Hematopoietic multipotent progenitor cell treated with erythropoietin and hydrocortisone succinate and interleukin-3 and kit ligand, for 8 days (in vitro differentiated cells): Measurements from ENCODE around the gene ZNG1A.
A peak's percentile ranks its signal among the peaks of the same experiment; 100 is the strongest.
"Not testable (repeated sequence)": the region's sequence is repeated elsewhere in the genome, so short reads cannot be mapped to it uniquely, and the experiment has no call there.

Experiments
- DNase-seq: peaks from one replicate; pipeline ENCODE4 v3.0.0-alpha.2; 2015

ZNG1A gene

DNA sequence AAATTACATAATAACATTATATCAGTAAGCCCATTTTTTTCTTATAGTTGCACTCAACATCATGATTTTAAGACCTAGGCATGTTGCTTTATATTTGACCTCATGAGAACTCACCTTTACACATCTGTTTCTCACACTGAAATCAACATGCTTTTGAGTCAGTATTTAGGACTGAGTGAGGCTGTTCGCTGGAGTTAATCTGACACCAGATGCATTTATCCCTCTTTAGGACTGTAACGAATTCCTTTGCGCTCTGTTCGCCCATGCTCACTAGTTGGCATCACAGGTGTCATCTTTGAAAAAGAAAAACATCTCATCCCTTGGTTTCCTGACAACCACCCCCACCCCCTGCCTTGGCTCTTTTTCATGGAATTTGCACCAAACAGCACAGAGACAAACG lies 84.9 kb downstream of the ZNG1A start:
- DNase-seq = not testable (repeated sequence)

DNA sequence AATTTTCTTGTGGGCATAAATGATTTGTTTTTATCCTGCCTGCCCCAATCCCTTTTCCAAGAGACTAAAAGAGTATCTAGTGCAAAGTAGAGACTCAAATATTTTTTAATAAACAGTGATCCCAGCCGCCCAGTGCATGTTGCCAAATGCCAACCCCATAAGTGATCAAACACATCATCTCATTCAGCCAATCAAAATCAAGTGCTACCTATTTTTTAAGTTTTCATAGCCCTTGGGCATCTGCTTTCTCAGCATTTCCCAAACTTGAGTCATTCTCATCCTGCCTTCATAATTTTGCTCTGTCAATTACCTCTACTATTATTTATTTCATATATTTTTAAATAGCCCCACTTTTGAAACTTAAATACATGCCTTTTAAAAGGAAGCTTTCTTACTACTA lies 88.0 kb downstream of the ZNG1A start:
- DNase-seq = not testable (repeated sequence)

DNA sequence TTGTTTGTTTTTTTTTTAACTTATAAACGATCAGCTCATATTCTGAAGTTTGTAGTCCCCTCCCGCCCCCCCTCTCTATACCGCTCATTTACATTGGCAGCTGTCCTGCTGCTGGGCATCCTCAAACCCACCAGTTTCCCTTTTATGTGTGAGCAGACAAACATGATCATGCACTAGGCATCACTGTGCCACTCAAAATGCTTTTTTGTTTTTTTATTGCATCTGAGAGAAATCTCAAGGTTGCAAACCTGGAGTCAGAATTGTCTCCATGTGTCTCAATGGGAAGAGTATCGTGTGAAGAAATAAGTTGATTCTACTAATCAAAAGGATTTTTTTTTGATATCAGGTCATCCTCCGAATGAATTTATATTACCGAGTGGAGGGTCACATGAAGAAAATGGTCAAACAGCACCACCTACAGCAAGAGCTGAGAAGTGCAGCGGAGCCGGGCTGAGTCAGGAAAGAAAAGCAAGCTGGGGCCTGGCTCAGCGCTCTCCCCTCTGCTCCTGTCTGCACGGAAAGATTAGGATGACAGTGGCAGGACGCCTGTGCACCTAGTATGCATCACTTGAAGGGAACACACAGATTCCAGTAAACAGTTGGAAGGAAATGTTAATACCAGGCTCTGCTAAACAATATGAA lies 90.3 kb downstream of the ZNG1A start:
- not testable (repeated sequence) for DNase-seq

DNA sequence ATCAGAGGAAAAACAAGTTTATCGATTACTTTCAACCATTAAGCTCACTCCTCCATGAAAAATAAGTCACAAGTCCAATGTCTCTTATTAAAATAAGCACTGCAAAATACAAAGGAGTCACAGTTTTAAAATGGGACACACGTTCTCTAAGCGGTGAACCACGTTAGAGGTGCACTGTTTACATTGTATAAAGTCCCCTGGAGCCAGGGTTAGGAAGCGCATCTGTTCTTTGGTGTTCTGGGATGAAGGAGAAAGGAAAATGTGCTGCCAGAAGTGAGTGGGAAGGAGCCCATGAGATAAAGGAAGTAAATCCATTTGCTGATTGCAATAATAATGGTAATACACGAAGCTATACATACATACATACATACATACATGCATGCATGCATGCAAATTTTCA lies 91.0 kb downstream of the ZNG1A start:
- not testable (repeated sequence) for DNase-seq

DNA sequence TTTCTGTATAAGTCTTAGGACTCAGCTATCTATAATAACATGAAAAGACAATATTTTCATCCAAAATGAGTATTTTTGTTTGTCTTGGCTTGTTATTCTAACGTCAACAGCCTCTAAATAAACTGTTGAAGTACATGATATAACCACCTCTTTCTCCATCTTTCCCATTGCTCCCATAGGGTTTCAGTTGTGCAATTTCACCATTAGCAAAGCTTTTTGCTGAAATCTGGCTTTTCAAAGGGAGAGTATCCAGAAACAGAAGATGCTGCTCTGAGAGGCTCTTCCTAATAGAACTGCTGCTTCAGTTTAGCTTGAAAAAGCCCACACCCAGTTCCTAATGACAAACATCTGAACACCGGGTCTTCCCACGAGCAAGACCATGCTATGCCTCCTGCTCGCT lies 91.8 kb downstream of the ZNG1A start:
- not testable (repeated sequence) for DNase-seq

DNA sequence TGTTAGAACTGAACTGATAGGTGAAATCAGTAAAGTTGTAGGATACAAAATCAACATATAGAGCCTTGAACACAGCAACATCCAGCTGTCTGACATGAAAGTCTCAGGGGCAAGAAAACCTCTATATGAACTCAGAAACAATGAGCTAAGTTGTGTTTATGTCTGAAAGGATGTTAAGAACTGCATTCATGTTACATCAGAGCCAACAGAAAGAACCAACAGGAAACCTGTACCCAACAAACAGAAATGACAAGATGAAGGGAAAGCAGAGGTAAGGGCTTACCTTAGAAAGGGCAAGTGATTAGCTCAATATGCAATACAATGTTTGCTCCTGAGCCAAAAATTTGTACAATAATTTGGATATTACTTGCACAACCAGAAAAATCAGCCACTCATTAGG lies 92.2 kb downstream of the ZNG1A start:
- DNase-seq = not testable (repeated sequence)

DNA sequence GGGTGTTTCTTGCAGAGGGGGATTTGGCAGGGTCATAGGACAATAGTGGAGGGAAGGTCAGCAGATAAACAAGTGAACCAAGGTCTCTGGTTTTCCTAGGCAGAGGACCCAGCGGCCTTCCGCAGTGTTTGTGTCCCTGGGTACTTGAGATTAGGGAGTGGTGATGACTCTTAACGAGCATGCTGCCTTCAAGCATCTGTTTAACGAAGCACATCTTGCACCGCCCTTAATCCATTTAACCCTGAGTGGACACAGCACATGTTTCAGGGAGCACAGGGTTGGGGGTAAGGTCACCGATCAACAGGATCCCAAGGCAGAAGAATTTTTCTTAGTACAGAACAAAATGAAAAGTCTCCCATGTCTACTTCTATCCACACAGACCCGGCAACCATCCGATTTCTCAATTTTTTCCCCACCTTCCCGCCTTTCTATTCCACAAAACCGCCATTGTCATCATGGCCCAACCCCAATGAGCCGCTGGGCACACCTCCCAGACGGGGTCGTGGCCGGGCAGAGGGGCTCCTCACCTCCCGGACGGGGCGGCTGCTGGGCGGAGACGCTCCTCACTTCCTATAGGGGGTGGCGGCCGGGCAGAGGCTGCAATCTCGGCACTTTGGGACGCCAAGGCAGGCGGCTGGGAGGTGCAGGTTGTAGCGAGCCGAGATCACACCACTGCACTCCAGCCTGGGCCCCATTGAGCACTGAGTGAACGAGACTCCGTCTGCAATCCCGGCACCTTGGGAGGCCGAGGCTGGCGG lies 95.7 kb downstream of the ZNG1A start:
- not testable (repeated sequence) for DNase-seq

DNA sequence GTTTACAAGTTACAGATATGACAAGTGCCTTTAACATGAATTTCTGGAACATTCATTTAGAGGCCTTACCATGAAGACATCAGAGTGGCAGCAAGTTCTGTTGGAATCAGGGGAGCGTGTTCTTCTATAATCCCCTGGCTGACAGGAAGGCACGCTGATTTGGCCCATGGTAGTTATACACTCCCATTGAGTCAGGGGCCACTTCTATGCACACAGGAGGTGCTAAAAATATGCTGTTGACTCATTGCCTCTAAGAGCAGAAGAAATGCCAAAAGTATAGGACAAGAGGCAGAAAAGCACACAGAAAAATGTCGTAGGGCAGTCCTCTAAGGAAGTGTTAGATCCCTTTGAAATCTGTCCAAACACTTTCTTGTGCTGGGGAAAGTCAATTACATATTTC lies 100.5 kb downstream of the ZNG1A start:
- not testable (repeated sequence) for DNase-seq

DNA sequence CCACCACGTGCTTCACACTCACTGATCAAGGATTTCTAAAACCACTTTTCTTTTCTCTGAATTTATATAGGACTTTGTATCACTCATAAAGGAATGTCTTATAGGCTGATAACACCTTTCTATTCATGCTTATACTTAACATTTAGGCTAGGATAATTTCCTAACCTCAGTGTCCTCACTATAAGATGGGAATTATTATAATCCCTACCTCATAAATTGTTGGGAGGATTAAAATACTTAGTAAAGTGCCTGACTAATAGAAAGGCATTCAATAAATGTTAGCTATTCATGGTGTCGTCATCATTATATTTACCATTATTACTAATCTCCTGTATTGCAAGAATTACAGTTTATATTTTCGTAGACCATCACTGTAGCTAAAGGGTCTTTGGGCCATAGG lies 102.5 kb downstream of the ZNG1A start:
- not testable (repeated sequence) for DNase-seq

DNA sequence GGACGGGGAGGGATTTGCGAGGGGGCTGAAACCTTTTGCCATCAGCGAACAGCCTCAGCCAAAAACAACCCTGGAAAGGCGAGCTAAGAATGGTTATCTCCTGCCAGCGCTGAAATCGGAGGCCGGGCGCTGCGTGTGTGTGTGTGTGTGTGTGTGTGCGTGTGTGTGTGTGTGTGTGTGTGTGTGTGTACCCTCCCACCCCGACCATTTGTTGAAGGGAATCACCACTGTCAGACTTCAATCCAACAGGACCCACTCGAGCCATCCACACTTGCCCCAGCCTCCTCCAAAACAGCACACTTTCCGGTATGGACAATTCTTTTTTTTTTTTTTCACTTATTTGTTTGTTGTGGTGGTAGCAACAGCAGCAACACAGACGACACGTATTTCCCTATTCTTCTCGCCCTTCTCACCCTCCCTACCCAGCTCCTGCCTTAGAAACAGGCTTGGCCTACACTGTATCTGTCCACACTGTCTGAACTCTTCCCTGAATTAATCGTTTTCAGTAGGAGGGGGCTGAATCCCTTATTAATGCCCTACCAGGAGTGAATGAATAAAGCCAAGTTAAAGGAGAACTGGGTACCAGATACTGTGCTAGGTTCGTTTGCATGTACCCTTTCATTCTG lies 104.8 kb downstream of the ZNG1A start:
- not testable (repeated sequence) for DNase-seq

DNA sequence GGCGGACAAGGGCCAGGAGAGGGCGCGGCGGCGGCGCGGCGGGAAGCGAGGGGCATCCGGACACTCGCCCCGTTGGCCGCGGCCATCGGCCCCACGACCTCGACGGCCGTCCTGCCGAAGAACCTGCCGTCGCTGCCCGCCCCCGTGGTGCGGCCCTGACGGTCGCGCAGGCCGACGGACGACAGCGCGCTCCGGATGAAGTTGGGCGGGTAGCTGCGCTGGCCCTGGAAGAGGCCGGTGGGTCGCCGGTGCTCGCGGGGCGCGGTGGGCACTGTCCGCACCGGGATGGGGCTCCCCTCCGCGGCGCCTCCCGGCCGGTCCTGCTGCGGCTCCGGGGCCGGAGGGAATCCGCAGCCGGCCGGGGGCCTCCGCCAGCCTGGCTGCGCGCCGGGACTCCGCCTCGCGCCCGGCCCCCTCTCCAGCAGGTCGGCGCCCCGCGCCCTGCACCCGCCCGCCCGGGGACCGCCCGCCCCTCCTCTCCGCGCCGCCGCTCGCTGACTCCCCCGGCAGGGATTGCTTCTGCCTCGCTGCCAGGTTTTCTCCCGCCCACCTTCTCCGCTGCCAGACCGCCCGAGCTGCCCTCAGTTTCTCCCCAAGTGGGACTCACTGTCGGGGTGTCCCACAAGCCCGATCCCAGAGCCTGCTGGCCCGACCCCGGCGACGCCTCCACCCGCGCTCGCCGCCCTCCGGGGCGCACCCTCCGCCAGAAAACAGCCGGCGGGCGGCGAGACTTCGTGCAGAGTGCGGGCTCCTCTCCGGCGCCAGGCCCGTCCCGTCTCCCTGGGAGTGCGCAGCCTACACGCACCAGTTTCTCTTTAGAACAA lies 105.6 kb downstream of the ZNG1A start:
- peak; percentile 4 for DNase-seq
